Stomach smooth muscle (tissue), 2 donors: ENCODE results near the gene ARV1.
A peak's percentile ranks its signal among the peaks of the same experiment; 100 is the strongest.

Source experiments
- H3K27ac ChIP-seq: one replicate; pipeline ENCODE4 v1.7.0; 2013; ENCODE audit warnings: mild to moderate bottlenecking, low read length, inconsistent platforms
- H3K27me3 ChIP-seq, 2 donors: one replicate each; pipeline ENCODE4 v1.7.0; 2013; ENCODE audit warnings: low read length in 2 of 2; ENCODE audit not compliant: insufficient read depth in 2 of 2, control insufficient read depth in 1 of 2
- H3K36me3 ChIP-seq, 2 donors: one replicate each; pipeline ENCODE4 v1.7.0; 2013; ENCODE audit warnings: low read length in 2 of 2; ENCODE audit not compliant: control insufficient read depth in 2 of 2, insufficient read depth in 2 of 2
- H3K4me1 ChIP-seq: one replicate; pipeline ENCODE4 v1.7.0; 2013; ENCODE audit warnings: low read length; ENCODE audit not compliant: control insufficient read depth, insufficient read depth
- H3K4me3 ChIP-seq, 2 donors: one replicate each; pipeline ENCODE4 v1.7.0; 2013; ENCODE audit warnings: low read length in 2 of 2
- H3K9ac ChIP-seq, 2 donors: one replicate each; pipeline ENCODE4 v1.7.0; 2013; ENCODE audit warnings: low read length in 2 of 2, mild to moderate bottlenecking in 1 of 2
- H3K9me3 ChIP-seq, 2 donors: one replicate each; pipeline ENCODE4 v1.7.0; 2013; ENCODE audit warnings: low read length in 2 of 2; ENCODE audit not compliant: control insufficient read depth in 2 of 2
- donor health status: healthy.
- donor health status: Pancreatic carcinoma.

The ARV1 gene

GRCh38 chr1:230978491-230979388 lies at the start of gene ARV1, which contains the start of gene TTC13:
Gene ARV1 (plus strand): TSS chr1:230979094. CDS start chr1:230979106, 12 bp downstream.
Gene TTC13 (minus strand): TSS chr1:230978861. CDS start chr1:230978830, 31 bp downstream.
- H3K36me3 ChIP-seq: peaks cover 3 to 4% of the 10 kb centered on the region in 2 donors
- H3K27me3 ChIP-seq: no peaks in the 10 kb centered on the region
- H3K4me3 ChIP-seq: peak within 1 kb of the TSS; percentile 97 to 98
- peak within 1 kb of the TSS; percentile 50 for H3K27ac ChIP-seq
- no peaks in the 10 kb centered on the region for H3K9me3 ChIP-seq
- H3K9ac ChIP-seq: peak within 1 kb of the TSS; percentile 75 to 84
- H3K4me1 ChIP-seq: peaks cover 6% of the 10 kb centered on the region

DNA sequence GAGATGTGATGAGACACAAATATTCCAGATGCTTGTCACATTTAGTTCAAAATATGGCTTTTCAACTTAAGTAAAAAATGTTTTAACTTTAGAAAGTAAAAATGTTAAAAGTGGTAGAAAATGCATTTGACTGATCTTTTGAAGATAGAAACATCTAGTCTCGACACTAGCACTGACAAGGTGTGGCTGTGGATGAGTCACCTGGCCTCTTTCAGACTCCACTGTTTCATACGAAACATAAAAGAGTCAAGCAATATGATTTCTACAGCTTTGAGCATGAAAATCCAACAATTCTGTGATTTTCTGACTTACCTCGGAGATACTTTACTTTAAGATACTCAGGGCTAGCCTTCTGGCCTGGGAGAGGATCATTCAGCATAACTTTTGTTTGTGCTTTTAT lies 47.9 kb upstream of the ARV1 start:
- no peaks in the 10 kb centered on the region for H3K4me1 ChIP-seq
- H3K27me3 ChIP-seq: no peaks in the 10 kb centered on the region
- no peak overlapping the region for H3K4me3 ChIP-seq
- no peaks in the 10 kb centered on the region for H3K9me3 ChIP-seq
- H3K9ac ChIP-seq: no peak overlapping the region
- no peak overlapping the region for H3K27ac ChIP-seq
- H3K36me3 ChIP-seq: peaks cover 15 to 23% of the 10 kb centered on the region in 2 donors

GRCh38 chr1:230935852-230936251 lies 43.0 kb upstream of the ARV1 start:
- Histone ChIP-seq H3K9ac (no peak overlapping the region), H3K36me3 (peaks cover 7 to 13% of the 10 kb centered on the region in 2 donors), H3K4me1 (no peaks in the 10 kb centered on the region), H3K27me3 (no peaks in the 10 kb centered on the region), H3K9me3 (no peaks in the 10 kb centered on the region), H3K27ac (no peak overlapping the region), H3K4me3 (no peak overlapping the region)

DNA sequence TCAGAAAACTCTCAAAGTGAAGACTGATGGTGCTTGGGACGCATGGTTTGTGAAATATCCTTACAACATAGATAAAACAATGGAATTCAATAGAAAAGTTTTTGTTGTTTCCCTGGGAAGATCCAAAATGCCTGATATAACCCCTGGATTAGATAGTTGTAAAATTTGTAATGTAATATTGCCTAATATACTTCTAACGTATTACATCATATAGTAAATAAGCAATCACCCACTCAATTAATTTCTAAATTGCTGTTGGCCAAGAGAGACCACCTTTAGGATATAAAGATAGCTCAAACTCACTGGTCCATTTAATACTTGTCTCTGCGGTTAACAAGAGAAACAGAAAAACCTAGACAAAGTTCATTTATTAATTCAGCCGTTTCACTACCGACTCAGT lies 42.4 kb upstream of the ARV1 start:
- H3K27ac ChIP-seq: no peak overlapping the region
- H3K4me3 ChIP-seq: no peak overlapping the region
- H3K9me3 ChIP-seq: no peaks in the 10 kb centered on the region
- peaks cover 2 to 8% of the 10 kb centered on the region in 2 donors for H3K36me3 ChIP-seq
- H3K9ac ChIP-seq: no peak overlapping the region
- no peaks in the 10 kb centered on the region for H3K4me1 ChIP-seq
- H3K27me3 ChIP-seq: no peaks in the 10 kb centered on the region

DNA sequence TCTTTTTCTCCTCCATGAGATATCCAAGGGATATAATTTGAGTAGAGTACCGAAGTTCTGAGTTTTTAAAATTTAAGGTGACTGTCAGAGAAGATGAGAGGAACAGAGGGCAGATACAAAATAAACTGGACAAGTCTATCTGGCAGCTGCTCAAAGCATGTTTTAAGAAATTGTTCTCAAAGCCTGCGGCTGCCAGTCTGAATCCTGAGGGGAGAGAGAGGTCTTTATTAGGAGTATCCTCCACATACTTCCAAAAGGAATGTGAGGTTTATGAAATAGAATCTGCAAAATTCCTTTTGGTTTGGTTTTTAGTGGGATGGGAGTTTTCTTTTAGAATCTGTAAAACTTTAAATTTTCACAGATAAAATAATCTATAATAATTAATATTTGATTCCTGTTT lies 41.5 kb upstream of the ARV1 start:
- Histone ChIP-seq H3K36me3 (peaks cover 0 to 3% of the 10 kb centered on the region in 2 donors), H3K9me3 (no peaks in the 10 kb centered on the region), H3K4me3 (no peak overlapping the region), H3K27me3 (no peaks in the 10 kb centered on the region), H3K4me1 (no peaks in the 10 kb centered on the region), H3K27ac (no peak overlapping the region), H3K9ac (peak overlapping the region in 1 of 2 donors; percentile 10)

- Histone ChIP-seq H3K4me1 (no peaks in the 10 kb centered on the region), H3K36me3 (peaks cover 0 to 4% of the 10 kb centered on the region in 2 donors), H3K9ac (no peak overlapping the region), H3K9me3 (no peaks in the 10 kb centered on the region), H3K27ac (no peak overlapping the region), H3K27me3 (no peaks in the 10 kb centered on the region), H3K4me3 (no peak overlapping the region)
Observed at GRCh38 chr1:230938924-230939368, 39.9 kb upstream of the ARV1 start.

DNA sequence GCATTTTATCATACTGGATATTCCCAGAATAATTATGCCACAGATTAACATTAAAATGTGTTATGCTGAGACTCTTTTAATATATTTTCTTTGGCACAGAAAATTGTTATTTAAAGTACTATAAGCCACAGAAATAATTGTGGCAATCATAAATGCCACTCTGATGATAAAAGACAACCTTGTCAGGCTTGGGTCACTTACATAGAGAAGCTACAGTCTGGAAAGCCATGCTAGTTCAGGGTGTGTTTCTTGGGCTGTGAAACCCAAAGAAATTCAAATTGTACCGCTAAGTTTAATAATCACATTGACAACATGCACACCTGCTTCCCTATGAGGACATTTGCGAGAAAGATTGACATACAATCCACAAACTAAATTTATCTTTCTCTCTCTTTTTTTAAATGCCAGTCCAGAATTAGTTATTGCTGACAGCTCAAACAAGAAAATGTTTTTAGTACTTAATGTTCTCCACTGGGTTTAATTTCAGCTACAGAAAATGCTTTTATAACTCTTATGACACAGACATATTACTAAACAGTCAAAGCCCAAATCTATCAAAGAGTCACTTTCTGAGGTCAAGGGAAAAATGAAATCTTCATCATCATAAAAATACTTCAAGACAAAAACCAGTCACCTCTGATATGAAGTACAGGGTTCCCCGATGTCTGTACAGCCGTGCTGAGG lies 38.9 kb upstream of the ARV1 start:
- H3K27me3 ChIP-seq: no peaks in the 10 kb centered on the region
- no peaks in the 10 kb centered on the region for H3K9me3 ChIP-seq
- H3K9ac ChIP-seq: no peak overlapping the region
- H3K4me1 ChIP-seq: no peaks in the 10 kb centered on the region
- no peak overlapping the region for H3K27ac ChIP-seq
- H3K4me3 ChIP-seq: no peak overlapping the region
- peaks cover 0 to 6% of the 10 kb centered on the region in 2 donors for H3K36me3 ChIP-seq

DNA sequence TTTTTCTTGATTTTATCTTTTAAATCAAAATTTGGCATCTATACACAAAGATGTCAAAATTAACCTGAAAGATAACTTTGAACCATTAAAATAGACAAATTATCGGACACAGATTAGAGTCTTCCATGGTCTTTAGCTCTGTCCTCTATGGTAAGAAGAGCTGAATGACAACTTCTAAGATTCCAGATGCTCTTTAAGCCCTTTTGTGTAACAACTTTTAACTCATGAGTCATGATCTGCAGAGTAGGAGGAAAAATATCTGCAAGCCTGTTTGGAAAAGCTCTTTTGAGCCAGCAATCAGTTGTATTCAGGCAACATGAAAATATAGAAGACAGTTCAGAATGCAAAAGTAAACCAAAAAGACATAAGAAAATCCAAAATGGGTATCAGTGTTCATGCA lies 38.0 kb upstream of the ARV1 start:
- no peak overlapping the region for H3K4me3 ChIP-seq
- no peak overlapping the region for H3K27ac ChIP-seq
- no peaks in the 10 kb centered on the region for H3K4me1 ChIP-seq
- peaks cover 0 to 6% of the 10 kb centered on the region in 2 donors for H3K36me3 ChIP-seq
- no peaks in the 10 kb centered on the region for H3K9me3 ChIP-seq
- H3K9ac ChIP-seq: no peak overlapping the region
- no peaks in the 10 kb centered on the region for H3K27me3 ChIP-seq

- Histone ChIP-seq H3K9me3 (no peaks in the 10 kb centered on the region), H3K27ac (no peak overlapping the region), H3K9ac (no peak overlapping the region), H3K36me3 (peaks cover 0 to 3% of the 10 kb centered on the region in 2 donors), H3K27me3 (no peaks in the 10 kb centered on the region), H3K4me3 (no peak overlapping the region), H3K4me1 (no peaks in the 10 kb centered on the region)
Observed at GRCh38 chr1:230943048-230943593, 35.8 kb upstream of the ARV1 start.

DNA sequence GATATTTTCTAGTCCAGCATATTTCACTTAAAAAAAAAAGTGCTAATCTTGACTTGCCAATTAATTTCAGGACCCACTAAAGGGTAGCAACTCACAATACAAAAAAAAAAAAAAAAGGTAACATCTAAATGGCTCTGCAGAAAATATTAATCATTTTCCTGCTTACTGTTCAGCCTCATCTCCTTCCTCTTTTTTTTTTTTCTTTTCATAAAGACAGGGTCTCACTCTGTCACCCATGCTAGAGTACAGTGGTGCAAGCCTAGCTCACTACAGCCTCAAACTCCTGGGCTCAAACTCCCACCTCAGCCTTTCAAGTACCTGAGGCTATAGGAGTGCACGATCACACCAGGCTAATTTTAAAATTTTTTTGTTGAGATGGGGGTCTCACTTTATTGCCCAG lies 30.6 kb upstream of the ARV1 start:
- Histone ChIP-seq H3K9ac (no peak overlapping the region), H3K4me3 (no peak overlapping the region), H3K4me1 (no peaks in the 10 kb centered on the region), H3K36me3 (peaks cover 0 to 3% of the 10 kb centered on the region in 2 donors), H3K9me3 (no peaks in the 10 kb centered on the region), H3K27ac (no peak overlapping the region), H3K27me3 (no peaks in the 10 kb centered on the region)
